NCI-H2196 treated with DMSO at 0.1 percent for 48 hours (cell line): Measurements from ENCODE around the gene MAGI1.
"Not testable (repeated sequence)": the region's sequence is repeated elsewhere in the genome, so short reads cannot be mapped to it uniquely, and the experiment has no call there.

Experiments
- DNase-seq: peaks from one replicate; lab custom pipeline; 2025; ENCODE audit not compliant: unreplicated experiment; lab: John Stamatoyannopoulos, UW

Gene MAGI1

DNA sequence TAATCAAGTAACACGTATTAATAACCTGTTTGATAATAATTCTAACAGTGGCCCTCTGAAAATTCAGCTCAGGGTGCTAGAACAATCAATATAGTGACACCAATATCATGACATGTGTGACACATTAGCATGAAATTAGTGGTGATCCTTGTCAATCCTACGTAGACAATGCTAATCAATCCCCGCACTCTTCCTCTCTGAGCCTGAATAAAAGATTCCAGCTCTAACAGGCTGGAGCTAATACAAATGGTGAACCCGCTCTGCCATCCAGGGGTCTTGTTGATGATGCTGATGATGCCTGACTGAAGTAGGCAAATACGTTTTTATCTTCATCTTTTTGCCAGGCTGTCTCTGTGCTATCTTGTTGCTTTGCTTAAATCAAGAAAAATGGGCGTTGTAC lies 462.5 kb downstream of the MAGI1 start:
- no peak for DNase-seq

DNA sequence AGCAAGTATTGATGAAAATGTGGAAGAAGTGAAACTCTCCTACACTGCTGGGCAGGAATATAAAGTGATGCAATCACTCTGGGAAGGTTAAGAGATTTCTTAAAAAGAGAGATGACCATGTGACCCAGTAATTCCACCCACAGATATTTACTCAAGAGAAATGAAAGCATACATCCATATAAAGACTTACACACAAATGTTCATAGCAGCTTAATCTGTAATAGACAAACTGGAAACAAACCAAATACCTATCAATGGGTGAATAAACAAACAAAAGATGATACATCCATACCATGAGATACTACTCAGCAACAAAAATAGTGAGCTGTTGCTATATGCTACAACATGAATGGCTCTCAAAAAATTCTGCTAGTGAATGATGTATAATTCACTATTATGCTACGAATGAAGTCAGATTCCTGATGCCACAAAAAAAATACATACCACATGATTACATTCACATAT lies 463.3 kb downstream of the MAGI1 start:
- no peak for DNase-seq

DNA sequence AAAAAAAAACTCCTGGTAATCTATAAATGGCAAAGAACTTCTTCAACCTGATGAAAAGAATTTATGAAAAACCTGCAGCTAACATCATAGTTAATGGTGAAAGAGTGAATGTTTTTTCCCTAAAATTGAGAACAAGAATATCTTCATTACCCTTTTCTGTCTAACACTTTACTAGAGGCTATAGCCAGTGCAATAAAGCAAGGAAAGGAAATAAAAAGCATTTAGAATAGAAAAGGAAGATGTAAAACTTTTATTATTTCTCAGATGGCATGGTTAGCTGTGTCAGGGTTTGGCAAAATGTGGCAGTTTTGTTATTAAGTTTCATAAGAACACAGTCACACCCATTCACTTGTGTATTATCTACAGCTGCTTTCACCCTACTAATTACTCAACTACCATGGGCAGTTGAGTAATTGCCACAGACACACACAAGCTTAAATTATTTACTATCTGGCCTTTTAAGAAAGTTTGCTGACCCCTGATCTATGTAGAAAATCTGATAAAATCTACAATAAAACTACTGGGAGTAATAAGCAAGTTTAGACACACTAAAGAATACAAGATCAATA lies 465.1 kb downstream of the MAGI1 start:
- no peak for DNase-seq

DNA sequence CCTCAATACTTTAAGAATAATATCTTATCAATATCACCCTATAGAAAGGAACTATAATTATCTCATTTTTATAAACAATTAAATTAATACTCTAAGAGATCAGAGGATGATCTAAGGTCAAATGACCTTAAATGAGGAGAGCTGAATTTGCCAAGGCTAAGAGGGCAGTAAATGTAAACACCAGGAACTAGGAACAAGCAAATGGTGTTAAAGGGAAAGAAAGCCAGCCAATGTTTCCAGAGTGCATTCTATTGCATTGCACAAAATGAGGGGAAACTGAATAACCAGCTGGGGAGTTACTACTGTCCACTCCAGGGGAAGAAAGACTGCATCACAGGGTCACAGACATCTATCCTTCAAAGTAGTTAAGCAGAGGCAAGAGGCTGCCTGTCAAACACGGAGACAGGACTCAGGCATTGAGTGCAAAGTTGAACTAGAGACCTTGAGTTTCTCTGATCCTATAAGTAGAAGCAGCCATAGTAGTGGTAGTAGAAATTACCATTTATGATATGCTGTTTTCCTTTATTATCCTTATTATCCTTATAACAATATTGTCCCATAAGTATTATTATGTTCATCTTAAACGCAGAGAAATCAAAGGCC lies 466.4 kb downstream of the MAGI1 start:
- no peak for DNase-seq

DNA sequence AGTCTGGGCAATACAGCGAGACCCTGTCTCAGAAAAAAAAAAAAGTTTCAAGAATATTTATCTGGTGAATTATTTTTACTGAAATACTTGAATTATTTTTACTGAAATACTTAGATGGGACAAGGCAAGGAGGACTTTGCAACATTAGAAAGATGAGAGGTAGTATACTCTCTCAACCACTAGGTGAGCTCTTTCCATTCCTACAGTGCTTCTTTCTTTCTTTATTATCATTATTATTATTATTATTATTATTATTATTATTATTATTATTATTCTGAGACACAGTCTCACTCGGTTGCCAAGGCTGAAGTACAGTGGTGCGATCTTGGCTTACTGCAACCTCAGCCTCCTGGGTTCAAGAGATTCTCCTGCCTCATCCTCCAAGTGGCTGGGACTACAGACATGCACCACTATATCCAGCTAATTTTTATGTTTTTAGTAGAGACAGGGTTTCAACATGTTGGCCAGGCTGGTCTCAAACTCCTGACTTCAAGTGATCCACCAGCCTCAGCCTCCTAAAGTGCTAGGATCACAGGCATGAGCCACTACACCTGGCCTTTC lies 468.8 kb downstream of the MAGI1 start:
- no peak for DNase-seq

DNA sequence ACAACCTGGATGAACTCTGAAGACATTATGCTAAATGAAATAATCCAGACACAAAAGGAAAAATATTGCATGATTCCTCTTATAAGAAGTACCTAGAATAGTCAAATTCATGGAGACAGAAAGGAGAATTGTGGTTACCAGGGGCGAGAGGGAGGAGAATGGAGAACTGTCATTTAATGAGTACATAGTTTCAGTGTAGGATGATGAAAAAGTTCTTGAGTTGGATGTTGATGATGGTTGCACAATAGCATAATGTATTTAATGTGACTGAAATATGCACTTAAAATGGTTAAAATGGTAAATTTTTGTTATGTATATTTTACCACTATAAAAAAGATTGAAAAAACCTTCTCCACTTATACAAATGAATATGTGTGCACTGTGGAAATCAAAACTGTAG lies 469.6 kb downstream of the MAGI1 start:
- no peak for DNase-seq

DNA sequence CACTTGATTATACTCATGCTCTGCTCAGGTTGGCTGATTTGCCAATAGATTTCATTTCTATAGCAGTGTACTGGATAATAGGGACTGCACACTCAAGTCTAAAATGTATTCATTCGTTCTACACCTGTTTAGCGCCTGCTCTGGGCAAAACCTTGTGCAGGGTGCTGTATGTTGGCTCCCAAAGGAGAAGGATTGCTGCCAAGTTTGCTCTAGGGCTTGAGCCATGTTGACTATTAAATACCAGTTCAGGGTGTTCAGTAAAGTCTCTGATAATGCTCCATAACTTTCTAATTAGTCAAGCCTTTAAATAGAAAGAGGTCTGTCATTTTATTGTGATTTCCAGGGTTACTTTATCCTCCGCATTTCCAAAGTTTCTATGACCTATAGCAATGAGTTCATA lies 470.2 kb downstream of the MAGI1 start:
- DNase-seq: no peak

DNA sequence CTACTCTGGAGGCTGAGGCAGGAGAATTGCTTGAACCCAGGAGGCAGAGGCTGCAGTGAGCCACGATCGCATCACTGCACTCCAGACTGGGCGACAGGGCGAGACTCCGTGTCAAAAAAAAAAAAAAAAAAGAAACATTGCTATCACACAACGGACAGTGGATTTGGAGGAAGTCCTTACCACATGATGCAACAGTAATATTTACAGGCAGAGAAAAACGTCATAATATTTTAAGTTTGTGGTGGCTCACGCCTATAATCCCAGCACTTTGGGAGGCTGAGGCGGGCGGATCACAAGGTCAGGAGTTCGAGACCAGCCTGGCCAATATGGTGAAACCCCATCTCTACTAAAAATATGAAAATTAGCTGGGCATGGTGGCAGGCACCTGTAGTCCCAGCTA lies 473.0 kb downstream of the MAGI1 start:
- not testable (repeated sequence) for DNase-seq

DNA sequence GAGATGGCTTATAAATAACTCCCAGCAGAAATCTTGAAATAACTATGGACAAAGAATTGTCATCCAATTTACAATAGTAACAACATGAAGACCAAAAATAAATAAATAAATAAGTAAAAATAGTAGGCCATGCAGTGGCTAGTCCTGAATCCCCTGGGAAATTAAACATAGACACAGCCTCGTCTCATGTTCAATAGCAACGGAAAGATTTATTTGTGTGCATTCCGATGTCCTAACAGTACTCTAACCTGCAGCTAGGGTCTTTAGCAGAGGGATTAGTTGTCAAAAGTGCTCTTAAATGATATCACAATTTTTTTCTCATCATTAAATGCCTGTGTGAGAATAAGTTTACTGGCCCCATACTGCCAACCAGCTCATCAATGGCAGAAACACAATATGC lies 474.2 kb downstream of the MAGI1 start:
- DNase-seq: no peak

DNA sequence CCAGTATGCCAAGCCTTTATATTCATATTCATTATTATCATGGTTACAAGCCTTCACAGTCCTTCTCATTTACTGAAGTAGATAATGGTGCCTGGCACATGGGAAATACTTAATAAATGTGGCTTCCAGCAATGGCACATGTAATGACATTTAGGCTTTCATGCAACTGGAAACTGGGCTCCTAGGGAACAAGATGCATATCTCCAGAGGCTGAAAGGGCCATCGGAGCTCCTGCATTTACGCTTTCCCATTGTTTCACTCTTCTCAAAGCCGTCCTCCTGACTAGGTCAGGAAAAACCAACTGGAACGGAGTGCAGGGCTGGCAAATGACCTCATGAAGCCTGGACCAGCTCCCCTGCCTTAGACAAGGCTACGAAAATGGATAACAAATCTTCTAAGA lies 474.9 kb downstream of the MAGI1 start:
- DNase-seq: no peak

DNA sequence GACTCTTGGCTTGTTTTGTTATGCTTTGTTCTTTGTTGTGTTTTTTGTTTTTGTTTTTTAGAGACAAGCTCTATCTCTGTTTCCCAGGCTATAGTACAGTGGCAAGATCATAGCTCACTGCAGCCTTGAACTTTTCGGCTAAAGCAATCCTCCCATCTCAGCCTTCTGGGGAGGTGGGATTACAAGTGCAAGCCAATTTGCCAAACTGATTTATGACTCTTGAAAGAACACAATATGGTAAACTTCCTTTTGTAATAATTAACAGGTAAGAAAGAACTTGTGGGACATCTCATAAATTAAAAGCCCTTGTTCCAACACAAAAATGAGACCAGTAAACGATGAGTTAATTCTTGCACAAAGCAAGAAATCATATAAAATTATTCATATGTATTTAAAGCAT lies 476.3 kb downstream of the MAGI1 start:
- no peak for DNase-seq

DNA sequence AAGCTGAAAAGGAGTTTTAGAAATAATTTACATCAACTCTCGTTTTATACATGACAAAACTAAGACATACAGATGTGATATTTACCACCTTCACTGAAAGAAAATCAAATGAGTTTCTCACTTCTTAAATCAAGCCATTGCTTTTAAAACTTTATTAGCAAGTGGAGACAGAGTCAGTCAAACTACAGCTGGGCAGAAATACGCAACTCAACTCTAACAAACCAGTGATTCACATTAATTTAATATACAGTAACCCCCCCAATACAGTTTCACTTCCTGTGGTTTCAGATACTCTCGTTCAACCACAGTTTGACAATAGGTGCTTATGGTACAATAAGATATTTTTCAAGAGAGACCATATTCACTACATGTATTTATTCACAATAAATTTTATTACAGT lies 477.1 kb downstream of the MAGI1 start:
- DNase-seq: no peak

DNA sequence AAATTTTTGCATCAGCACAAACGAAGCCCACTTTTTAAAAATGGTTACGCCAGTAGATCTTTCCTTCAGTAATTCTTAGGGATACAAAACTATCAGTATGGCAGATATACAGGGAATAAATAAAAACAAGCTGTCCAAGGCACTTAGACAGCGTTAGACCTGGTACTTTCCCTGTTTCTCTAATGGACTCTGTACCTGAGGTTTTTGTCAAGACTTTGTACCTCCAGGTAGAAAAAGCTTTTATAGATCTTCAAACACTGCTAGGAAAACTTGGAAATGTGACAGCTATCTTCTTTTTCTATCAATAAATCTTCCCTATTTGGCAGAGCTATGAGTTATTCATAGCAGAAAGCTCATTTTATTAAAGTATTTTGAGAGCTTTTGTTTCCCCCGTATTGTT lies 477.8 kb downstream of the MAGI1 start:
- DNase-seq: no peak

DNA sequence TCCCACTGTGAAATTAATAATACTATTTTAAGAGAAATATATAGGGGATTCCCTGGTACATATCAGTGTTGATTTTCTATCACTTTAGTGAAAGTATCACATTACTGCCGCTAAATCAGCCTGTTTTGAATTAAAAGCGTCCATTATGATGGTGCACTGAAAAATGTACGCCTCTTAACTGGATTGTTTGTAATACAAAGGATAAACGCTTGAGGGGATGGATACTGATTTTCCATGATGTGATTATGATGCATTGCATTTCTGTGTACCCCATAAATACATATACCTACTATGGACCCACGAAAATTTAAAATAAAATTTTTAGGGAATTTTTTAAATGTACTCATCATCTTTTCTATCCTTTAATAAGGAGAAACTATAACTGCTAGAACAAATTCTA lies 478.6 kb downstream of the MAGI1 start:
- DNase-seq: no peak

DNA sequence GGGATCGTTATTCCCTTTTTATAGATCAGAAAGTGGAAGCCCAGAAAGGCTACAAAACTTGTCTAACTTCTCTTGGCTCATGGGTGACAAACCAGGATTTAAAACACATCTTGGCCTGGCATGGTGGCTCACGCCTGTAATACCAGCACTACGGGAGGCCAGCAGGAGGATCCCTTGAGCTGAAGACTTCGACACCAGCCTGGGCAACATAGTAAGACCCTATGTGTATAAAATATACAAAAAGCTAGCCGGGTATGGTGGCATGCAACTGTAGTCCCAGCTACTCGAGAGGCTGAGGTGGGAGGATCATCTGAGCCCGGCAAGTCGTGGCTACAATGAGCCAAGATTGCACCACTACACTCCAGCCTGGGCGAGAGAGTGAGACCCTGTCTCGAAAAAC lies 479.1 kb downstream of the MAGI1 start:
- DNase-seq: no peak

DNA sequence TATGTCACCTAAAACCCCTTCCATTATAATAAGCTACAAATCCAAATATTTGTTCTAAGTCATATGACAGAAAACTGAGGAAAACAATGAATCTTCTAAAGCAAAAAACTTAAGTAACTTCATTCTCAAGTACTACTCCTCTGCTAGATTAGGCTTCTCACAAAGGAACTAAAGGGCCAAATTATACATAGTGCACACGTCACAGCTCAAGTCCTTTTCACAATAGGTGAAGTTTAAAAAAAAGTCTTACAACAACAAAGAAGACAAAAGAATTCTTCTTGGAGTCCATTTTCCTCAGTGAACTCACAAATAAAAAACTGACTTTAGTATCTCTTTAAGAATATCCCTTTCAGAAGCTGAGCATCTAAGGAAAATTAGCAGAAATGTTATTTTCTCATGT lies 479.9 kb downstream of the MAGI1 start:
- no peak for DNase-seq

DNA sequence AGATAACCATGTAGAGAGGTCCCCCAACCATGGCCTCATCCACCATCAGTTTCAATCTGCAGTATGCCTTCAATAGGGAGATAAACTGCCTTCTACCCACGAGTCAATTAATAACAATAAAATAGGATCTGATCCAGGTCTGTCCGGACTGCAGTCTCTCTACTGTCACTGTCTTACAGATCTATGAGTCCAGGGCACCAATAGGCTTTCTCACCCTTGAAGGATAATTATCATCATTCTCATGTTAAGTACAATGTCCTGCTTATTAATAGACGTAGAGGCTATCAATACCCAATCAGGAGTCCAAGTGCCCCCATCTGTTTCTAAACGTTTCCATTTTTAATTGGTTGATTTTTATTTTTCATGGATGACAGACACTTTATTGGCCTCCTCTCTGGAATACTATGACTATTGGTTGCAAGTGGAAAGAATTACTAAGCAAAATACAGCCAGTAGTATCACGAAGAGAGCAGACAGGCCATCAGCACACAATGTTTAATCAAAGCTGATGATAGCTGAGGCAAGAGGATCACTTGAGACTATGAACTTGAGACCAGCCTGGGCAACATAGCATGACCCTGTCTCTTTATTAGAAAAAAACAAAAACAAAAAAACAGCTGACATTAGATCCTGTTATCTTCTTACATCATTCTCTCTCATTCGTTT lies 480.7 kb downstream of the MAGI1 start:
- DNase-seq: no peak

DNA sequence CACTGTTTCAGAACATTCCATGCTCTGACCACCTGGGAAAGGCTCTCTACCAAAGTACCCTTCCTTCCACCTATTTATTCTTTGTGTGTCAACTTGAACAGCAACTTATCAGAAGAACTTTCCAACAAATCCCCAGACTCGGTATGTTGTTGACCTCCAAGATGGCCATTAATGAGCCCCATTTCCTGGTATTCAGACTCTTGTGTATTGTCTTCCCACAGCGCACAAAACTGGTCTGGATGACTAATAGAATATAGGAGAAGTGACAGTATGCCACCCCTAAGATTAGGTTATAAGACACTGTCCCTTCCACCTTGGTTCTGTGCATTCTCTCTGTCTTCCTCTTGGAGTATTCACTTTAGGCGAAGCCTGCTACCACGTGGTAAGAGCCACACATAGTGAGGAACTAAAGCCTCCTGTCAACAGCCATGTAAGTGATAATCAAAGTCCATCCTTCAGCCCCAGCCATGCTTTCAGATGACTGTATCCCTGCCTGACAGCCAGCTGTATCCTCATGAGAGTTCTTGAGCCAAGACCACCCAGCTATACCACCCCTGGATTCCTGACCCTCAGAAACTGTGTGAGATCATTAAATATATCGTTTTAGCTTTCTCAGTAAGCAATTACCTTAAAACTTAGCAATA lies 481.7 kb downstream of the MAGI1 start:
- no peak for DNase-seq

DNA sequence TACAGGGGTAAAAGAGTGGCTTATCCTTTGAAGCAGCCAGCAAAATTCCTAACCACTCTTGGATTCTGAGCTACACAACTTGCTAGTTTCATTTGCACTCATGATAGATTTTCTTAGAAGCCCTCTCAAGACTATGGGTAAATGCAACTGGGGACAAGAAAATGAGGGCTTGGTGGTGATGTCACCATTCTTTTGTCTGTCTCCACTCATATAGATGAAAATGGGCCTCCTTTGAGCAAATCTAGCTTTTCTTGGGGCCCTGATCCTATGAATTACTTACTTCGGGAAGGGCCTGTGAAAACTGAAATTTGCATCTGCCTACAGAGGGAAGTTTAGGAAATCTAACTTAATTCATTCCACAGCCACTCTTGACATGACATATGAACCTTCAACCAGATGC lies 486.3 kb downstream of the MAGI1 start:
- DNase-seq: no peak

DNA sequence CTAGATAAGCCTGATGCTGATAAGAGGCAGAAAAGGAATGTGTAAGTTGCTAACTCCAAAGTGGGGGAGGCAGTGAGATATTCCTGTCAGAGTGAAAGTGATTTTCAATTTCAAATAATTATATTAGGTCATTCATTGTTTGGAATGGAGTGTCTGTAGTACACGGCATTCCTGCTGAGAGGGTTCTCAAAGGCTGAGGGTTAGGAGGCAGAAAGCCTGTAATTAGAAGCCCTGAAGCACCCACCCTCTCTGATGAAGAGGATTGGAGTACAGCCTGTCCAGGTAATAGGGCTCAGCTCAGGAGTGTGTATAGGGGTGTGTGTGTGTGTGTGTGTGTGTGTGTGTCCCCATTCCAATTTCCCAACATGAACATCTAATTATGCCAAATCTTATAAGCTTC lies 486.8 kb downstream of the MAGI1 start:
- no peak for DNase-seq

DNA sequence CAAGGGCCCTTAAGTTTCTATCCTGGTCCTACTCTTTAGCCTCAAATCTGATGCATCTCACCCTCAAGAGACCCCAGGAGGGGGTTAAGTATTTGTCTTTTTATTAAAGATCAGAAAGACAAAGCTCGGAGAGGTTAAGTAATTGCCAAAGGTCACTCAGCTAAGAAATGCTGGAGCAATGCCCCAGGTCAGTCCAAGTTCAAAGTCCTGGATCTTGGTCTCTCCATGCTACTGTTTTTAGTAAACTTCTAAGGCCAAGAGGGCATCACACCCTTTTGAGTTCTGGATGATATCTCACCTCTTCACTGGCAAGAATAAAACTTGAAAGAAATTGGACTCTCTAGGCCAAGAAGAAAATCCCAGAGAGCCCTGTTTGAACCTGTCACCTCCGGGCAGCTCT lies 488.6 kb downstream of the MAGI1 start:
- no peak for DNase-seq

DNA sequence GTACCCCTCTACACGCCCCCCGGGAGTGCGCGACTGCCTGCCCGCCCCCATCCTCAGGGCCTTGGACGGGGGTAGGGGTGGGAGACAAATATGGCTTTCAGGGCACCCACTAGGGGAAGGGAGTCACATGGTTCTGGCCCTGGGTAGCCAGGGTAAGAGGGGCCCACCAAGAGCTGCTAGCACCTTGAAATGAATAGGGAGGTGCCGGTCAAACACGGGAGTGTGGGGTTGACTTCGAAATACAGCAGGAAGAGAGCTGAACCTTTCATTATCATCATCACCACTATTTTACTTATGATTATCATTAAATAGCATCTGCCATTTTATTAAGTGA lies 489.1 kb downstream of the MAGI1 start:
- no peak for DNase-seq
